Measurements from ENCODE around the gene ETV1. TPM values are rescaled to one million over a fixed set of nuclear protein-coding genes. Genes with fewer than 3 reads are reported as not detected.

Gene ETV1
- total RNA-seq, 1 experiment from 2014 or later: 23.3 TPM

DNA sequence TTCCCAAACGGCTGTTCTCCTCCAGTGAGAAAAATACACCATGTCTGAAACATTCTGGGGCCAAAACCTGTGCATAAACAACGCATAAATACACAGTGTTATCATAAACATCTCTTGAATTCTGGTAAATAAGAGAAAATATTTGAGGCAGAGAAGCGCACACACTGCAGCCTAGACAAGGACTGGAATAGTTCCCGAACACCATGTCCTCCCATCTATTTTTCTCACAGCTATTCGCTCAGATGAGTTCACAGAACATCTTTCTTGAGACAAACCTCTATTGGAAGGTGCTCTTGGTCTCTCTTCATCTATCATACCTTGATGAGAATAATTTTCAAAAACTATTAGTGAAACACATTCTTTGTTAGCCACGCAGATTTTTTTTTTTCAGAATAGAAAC is 24.4 kb downstream of the ETV1 start (continued):
- TF ChIP-seq, protein P1, sequence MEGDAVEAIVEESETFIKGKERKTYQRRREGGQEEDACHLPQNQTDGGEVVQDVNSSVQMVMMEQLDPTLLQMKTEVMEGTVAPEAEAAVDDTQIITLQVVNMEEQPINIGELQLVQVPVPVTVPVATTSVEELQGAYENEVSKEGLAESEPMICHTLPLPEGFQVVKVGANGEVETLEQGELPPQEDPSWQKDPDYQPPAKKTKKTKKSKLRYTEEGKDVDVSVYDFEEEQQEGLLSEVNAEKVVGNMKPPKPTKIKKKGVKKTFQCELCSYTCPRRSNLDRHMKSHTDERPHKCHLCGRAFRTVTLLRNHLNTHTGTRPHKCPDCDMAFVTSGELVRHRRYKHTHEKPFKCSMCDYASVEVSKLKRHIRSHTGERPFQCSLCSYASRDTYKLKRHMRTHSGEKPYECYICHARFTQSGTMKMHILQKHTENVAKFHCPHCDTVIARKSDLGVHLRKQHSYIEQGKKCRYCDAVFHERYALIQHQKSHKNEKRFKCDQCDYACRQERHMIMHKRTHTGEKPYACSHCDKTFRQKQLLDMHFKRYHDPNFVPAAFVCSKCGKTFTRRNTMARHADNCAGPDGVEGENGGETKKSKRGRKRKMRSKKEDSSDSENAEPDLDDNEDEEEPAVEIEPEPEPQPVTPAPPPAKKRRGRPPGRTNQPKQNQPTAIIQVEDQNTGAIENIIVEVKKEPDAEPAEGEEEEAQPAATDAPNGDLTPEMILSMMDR (IDR thresholded peaks at IDR 0.05 in 2 of 3, conservative IDR thresholded peaks at IDR 0.05 in 1 of 3; ENCODE audit: borderline replicate concordance in 1 of 3, insufficient read depth in 1 of 3, low read depth in 2 of 3, low read length in 2 of 3): no peak
- TF ChIP-seq, protein P2, sequence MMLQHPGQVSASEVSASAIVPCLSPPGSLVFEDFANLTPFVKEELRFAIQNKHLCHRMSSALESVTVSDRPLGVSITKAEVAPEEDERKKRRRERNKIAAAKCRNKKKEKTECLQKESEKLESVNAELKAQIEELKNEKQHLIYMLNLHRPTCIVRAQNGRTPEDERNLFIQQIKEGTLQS (IDR thresholded peaks at IDR 0.05): no peak
- TF ChIP-seq, protein P3, sequence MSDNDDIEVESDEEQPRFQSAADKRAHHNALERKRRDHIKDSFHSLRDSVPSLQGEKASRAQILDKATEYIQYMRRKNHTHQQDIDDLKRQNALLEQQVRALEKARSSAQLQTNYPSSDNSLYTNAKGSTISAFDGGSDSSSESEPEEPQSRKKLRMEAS (IDR thresholded peaks at IDR 0.05): no peak
- TF ChIP-seq POLR2A (IDR thresholded peaks at IDR 0.05; ENCODE audit: borderline replicate concordance, extremely low read depth, insufficient read depth, insufficient read length): no peak

DNA sequence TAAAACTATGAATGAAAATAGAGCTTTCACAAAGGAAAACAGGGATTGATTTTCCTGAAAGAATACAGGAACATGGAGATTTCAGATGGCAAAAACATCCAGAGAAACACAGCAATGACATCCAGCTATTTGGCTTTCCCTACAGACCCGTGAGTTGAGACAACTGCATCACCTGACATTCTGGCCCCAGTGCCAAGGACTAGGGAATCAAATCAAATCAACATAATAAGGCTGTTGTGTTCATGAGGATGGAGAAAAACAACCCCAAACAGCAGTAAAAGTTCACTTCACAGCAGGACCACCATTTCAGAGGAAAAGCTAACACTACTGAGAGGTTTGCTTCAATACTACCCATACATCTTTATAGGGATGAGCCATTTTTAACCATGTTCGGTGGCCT is 25.5 kb downstream of the ETV1 start:
- no peak for ATAC-seq
- H3K9me2 ChIP-seq (ENCODE audit: insufficient read depth): no peaks in the 10 kb centered on the region
- H2AFZ ChIP-seq (ENCODE audit: low read depth, low read length, poor library complexity, severe bottlenecking): no peak overlapping the region
- no peak overlapping the region for H3K27ac ChIP-seq (ENCODE audit: low read depth, low read length)
- intact Hi-C loops (cut with micrococcal nuclease): no loop called here
- no peaks in the 10 kb centered on the region for H3K4me1 ChIP-seq (ENCODE audit: control insufficient read depth in 1 of 2, insufficient read depth in 2 of 2, low read length in 2 of 2)
- TF ChIP-seq ZFX (IDR thresholded peaks at IDR 0.05) (no peak), EZH2phosphoT487 (IDR thresholded peaks at IDR 0.05; ENCODE audit: borderline replicate concordance) (no peak), RAD21 (IDR thresholded peaks at IDR 0.05; ENCODE audit: low read depth) (no peak), POLR2A (IDR thresholded peaks at IDR 0.05; ENCODE audit: borderline replicate concordance, extremely low read depth, insufficient read depth, insufficient read length) (no peak), ELF1 (IDR thresholded peaks at IDR 0.05; ENCODE audit: borderline replicate concordance, low read depth) (no peak), EZH2 (IDR thresholded peaks at IDR 0.05) (no peak), CBX3 (IDR thresholded peaks at IDR 0.05; ENCODE audit: low read depth) (no peak), YY1 (IDR thresholded peaks at IDR 0.05; ENCODE audit: extremely low read depth, insufficient replicate concordance, low read depth, low read length) (no peak), TCF7L2 (IDR thresholded peaks at IDR 0.05; ENCODE audit: borderline replicate concordance, extremely low read depth, insufficient read depth, insufficient read length) (no peak), CEBPB (IDR thresholded peaks at IDR 0.05; ENCODE audit: low read depth) (no peak), EGR1 (IDR thresholded peaks at IDR 0.05; ENCODE audit: low read depth) (no peak), SIN3A (IDR thresholded peaks at IDR 0.05; ENCODE audit: low read depth) (no peak), POLR2AphosphoS5 (IDR thresholded peaks at IDR 0.05; ENCODE audit: low read depth, low read length) (no peak)
- TF ChIP-seq, protein P4, sequence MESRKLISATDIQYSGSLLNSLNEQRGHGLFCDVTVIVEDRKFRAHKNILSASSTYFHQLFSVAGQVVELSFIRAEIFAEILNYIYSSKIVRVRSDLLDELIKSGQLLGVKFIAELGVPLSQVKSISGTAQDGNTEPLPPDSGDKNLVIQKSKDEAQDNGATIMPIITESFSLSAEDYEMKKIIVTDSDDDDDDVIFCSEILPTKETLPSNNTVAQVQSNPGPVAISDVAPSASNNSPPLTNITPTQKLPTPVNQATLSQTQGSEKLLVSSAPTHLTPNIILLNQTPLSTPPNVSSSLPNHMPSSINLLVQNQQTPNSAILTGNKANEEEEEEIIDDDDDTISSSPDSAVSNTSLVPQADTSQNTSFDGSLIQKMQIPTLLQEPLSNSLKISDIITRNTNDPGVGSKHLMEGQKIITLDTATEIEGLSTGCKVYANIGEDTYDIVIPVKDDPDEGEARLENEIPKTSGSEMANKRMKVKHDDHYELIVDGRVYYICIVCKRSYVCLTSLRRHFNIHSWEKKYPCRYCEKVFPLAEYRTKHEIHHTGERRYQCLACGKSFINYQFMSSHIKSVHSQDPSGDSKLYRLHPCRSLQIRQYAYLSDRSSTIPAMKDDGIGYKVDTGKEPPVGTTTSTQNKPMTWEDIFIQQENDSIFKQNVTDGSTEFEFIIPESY (IDR thresholded peaks at IDR 0.05; ENCODE audit: extremely low read depth, insufficient replicate concordance, low read length): no peak
- TF ChIP-seq, protein P3 (IDR thresholded peaks at IDR 0.05): no peak
- TF ChIP-seq, protein P1 (IDR thresholded peaks at IDR 0.05 in 2 of 3, conservative IDR thresholded peaks at IDR 0.05 in 1 of 3; ENCODE audit: borderline replicate concordance in 1 of 3, insufficient read depth in 1 of 3, low read depth in 2 of 3, low read length in 2 of 3): no peak
- TF ChIP-seq, protein P2 (IDR thresholded peaks at IDR 0.05): no peak
- no peak overlapping the region for H3K4me2 ChIP-seq (ENCODE audit: low read length)
- DNase-seq (ENCODE audit: low read depth, low spot score): no peak
- H4K20me1 ChIP-seq (ENCODE audit: insufficient read depth): no peaks in the 10 kb centered on the region
- ChIA-PET CTCF (no interaction called here), RAD21 (ENCODE audit: low non-redundant PET in 1 of 2, low total read pairs in 2 of 2, uncharacterized antibody in 2 of 2, unreplicated experiment in 2 of 2) (no interaction called here), POLR2A (no interaction called here)
- H3K36me3 ChIP-seq (ENCODE audit: control insufficient read depth in 1 of 2, insufficient read depth in 2 of 2, low read length in 2 of 2): no peaks in the 10 kb centered on the region
- no peaks in the 10 kb centered on the region for H3K27me3 ChIP-seq (ENCODE audit: insufficient read depth, low read length)
- BruUV-seq (replicated peaks): no TSS peak
- no peaks in the 10 kb centered on the region for H3K79me2 ChIP-seq (ENCODE audit: insufficient read depth, low read length)
- no peak overlapping the region for H3K9ac ChIP-seq (ENCODE audit: low read length)
- no peak overlapping the region for H3K4me3 ChIP-seq (replicated peaks in 1 of 2; ENCODE audit: low read depth in 1 of 2, low read length in 2 of 2)
- H3K9me3 ChIP-seq (ENCODE audit: control insufficient read depth in 1 of 2, insufficient read depth in 1 of 2, low read depth in 1 of 2, low read length in 2 of 2): no peaks in the 10 kb centered on the region
